D721Med (cell line): Measurements from ENCODE around the gene CD200R1.
"Not testable (repeated sequence)": the region's sequence is repeated elsewhere in the genome, so short reads cannot be mapped to it uniquely, and the experiment has no call there.

Experiments
- DNase-seq: peaks from one replicate; pipeline ENCODE4 v3.0.0; 2011; ENCODE audit warnings: low spot score; ENCODE audit not compliant: insufficient read length
- FAIRE-seq: peaks from 2 replicates; lab custom pipeline; 2011; peaks lifted over from hg19 to GRCh38; lab: Jason Lieb, UNC
- CTCF ChIP-seq: IDR thresholded peaks from 2 replicates; pipeline ENCODE4 v1.5.1; 2012; ENCODE audit warnings: mild to moderate bottlenecking, control low read depth; ENCODE audit not compliant: insufficient read depth; ENCODE audit errors: missing control alignments

Gene CD200R1

GRCh38 chr3:112930771-112931170 lies 44.1 kb downstream of the CD200R1 start:
- TF ChIP-seq CTCF = no peak
- no peak for FAIRE-seq
- no peak for DNase-seq

GRCh38 chr3:112925969-112926368 lies 48.9 kb downstream of the CD200R1 start:
- DNase-seq (no peak), FAIRE-seq (no peak)
- no peak for TF ChIP-seq CTCF

- FAIRE-seq = no peak
- no peak for TF ChIP-seq CTCF
- DNase-seq = no peak
These were observed 49.3 kb downstream of the CD200R1 start for GRCh38 chr3:112925560-112925959.

- not testable (repeated sequence) for DNase-seq, FAIRE-seq
These were observed 55.4 kb downstream of the CD200R1 start for GRCh38 chr3:112919541-112919940.

- no peak for TF ChIP-seq CTCF
- FAIRE-seq = no peak
- no peak for DNase-seq
These were observed 66.7 kb downstream of the CD200R1 start for GRCh38 chr3:112908252-112908651.

- TF ChIP-seq CTCF = no peak
- FAIRE-seq (no peak), DNase-seq (no peak)
These were observed 70.1 kb downstream of the CD200R1 start for GRCh38 chr3:112904786-112905185.

- FAIRE-seq (no peak), DNase-seq (no peak)
- TF ChIP-seq CTCF = no peak
These were observed 74.8 kb downstream of the CD200R1 start for GRCh38 chr3:112900113-112900512.

- DNase-seq (no peak), FAIRE-seq (no peak)
- no peak for TF ChIP-seq CTCF
These were observed 77.1 kb downstream of the CD200R1 start for GRCh38 chr3:112897791-112898190.
